22Rv1 (cell line): ENCODE results near the gene ATOH8.
A peak's percentile ranks its signal among the peaks of the same experiment; 100 is the strongest.

Experiments used
- H3K27ac ChIP-seq: fragments of 450-650 bp; 2 replicates; pipeline ENCODE4 v1.5.1; 2017
- CTCF ChIP-seq: fragments of 450-650 bp; IDR thresholded peaks from 2 replicates; pipeline ENCODE4 v1.5.1; 2017; ENCODE audit warnings: mild to moderate bottlenecking
- ZFX ChIP-seq: fragments of 450-650 bp; IDR thresholded peaks from 2 replicates; pipeline ENCODE4 v1.6.1; 2017; ENCODE audit warnings: antibody characterized with exemption, borderline replicate concordance

The ATOH8 gene

GRCh38 chr2:85728883-85729824, 24.6 kb upstream of the ATOH8 start:
- no peak overlapping the region for H3K27ac ChIP-seq
- TF ChIP-seq ZFX (no peak), CTCF (peak; percentile 98)

- TF ChIP-seq CTCF = no peak
- TF ChIP-seq ZFX = no peak
- H3K27ac ChIP-seq = no peak overlapping the region
Observed at GRCh38 chr2:85729825-85730510, 23.8 kb upstream of the ATOH8 start.

- TF ChIP-seq ZFX (no peak), CTCF (no peak)
Observed at GRCh38 chr2:85730686-85731230, 23.0 kb upstream of the ATOH8 start.

GRCh38 chr2:85731606-85732005, 22.2 kb upstream of the ATOH8 start:
- no peak for TF ChIP-seq ZFX
- TF ChIP-seq CTCF = no peak
- H3K27ac ChIP-seq = no peak overlapping the region

More at GRCh38 chr2:85730686-85731230, 23.0 kb upstream of the ATOH8 start:
- H3K27ac ChIP-seq = no peak overlapping the region

GRCh38 chr2:85732467-85733120, 21.2 kb upstream of the ATOH8 start:
- H3K27ac ChIP-seq = no peak overlapping the region

More at GRCh38 chr2:85732467-85733120, 21.2 kb upstream of the ATOH8 start:
- TF ChIP-seq CTCF (no peak), ZFX (no peak)
